ENCODE results near the gene TYW1B. TPM values are rescaled to one million over a fixed set of nuclear protein-coding genes. Genes with fewer than 3 reads are reported as not detected.
"Not testable (repeated sequence)": the region's sequence is repeated elsewhere in the genome, so short reads cannot be mapped to it uniquely, and the experiment has no call there.

Gene TYW1B
- total RNA-seq, 1 experiment from 2014 or later: 3.0 TPM

- CTCF ChIA-PET; intact Hi-C loops (cut with micrococcal nuclease; ENCODE audit: unreplicated experiment): not testable (repeated sequence)
These were observed 272.8 kb downstream of the TYW1B start for GRCh38 chr7:72555238-72555637.

GRCh38 chr7:72554401-72554800 is 273.6 kb downstream of the TYW1B start:
- BruUV-seq (replicated peaks); H3K79me2 ChIP-seq (ENCODE audit: low read depth); H3K4me1 ChIP-seq (replicated peaks; ENCODE audit: insufficient read depth); CTCF ChIA-PET; H3K27ac ChIP-seq; intact Hi-C loops (cut with micrococcal nuclease; ENCODE audit: unreplicated experiment); H3F3A ChIP-seq (ENCODE audit: insufficient read depth, low read depth); DNase-seq; H2AFZ ChIP-seq; H3K9me3 ChIP-seq (ENCODE audit: insufficient read depth, low read depth); H3K4me3 ChIP-seq; H3K36me3 ChIP-seq (ENCODE audit: low read depth); H3K27me3 ChIP-seq (ENCODE audit: insufficient read depth, low read depth); POLR2A ChIA-PET (ENCODE audit: unreplicated experiment); H4K20me1 ChIP-seq (ENCODE audit: insufficient read depth); H3K4me2 ChIP-seq; H3K9me2 ChIP-seq (ENCODE audit: insufficient read depth): not testable (repeated sequence)

More at GRCh38 chr7:72555238-72555637, 272.8 kb downstream of the TYW1B start:
- DNase-seq; POLR2A ChIA-PET (ENCODE audit: unreplicated experiment); H2AFZ ChIP-seq; H3F3A ChIP-seq (ENCODE audit: insufficient read depth, low read depth); H3K27me3 ChIP-seq (ENCODE audit: insufficient read depth, low read depth); H3K9me3 ChIP-seq (ENCODE audit: insufficient read depth, low read depth); BruUV-seq (replicated peaks); H3K36me3 ChIP-seq (ENCODE audit: low read depth); H3K4me3 ChIP-seq; H4K20me1 ChIP-seq (ENCODE audit: insufficient read depth); H3K4me1 ChIP-seq (replicated peaks; ENCODE audit: insufficient read depth); H3K79me2 ChIP-seq (ENCODE audit: low read depth); H3K27ac ChIP-seq; H3K9me2 ChIP-seq (ENCODE audit: insufficient read depth); H3K4me2 ChIP-seq: not testable (repeated sequence)

- H3K36me3 ChIP-seq (ENCODE audit: low read depth); CTCF ChIA-PET; H3K4me1 ChIP-seq (replicated peaks; ENCODE audit: insufficient read depth); intact Hi-C loops (cut with micrococcal nuclease; ENCODE audit: unreplicated experiment); H3K4me3 ChIP-seq; H3K9me2 ChIP-seq (ENCODE audit: insufficient read depth); H3K79me2 ChIP-seq (ENCODE audit: low read depth); H3K27me3 ChIP-seq (ENCODE audit: insufficient read depth, low read depth); POLR2A ChIA-PET (ENCODE audit: unreplicated experiment); BruUV-seq (replicated peaks); DNase-seq; H2AFZ ChIP-seq; H3K27ac ChIP-seq; H4K20me1 ChIP-seq (ENCODE audit: insufficient read depth); H3K9me3 ChIP-seq (ENCODE audit: insufficient read depth, low read depth); H3K4me2 ChIP-seq; H3F3A ChIP-seq (ENCODE audit: insufficient read depth, low read depth): not testable (repeated sequence)
These were observed 277.5 kb downstream of the TYW1B start for GRCh38 chr7:72550454-72550853.

GRCh38 chr7:72546586-72547237 is 281.3 kb downstream of the TYW1B start:
- H3K79me2 ChIP-seq (ENCODE audit: low read depth); H3F3A ChIP-seq (ENCODE audit: insufficient read depth, low read depth); H3K9me2 ChIP-seq (ENCODE audit: insufficient read depth); H3K4me3 ChIP-seq; H3K27me3 ChIP-seq (ENCODE audit: insufficient read depth, low read depth); H3K27ac ChIP-seq; POLR2A ChIA-PET (ENCODE audit: unreplicated experiment); H4K20me1 ChIP-seq (ENCODE audit: insufficient read depth); CTCF ChIA-PET; H3K4me1 ChIP-seq (replicated peaks; ENCODE audit: insufficient read depth); DNase-seq; H3K9me3 ChIP-seq (ENCODE audit: insufficient read depth, low read depth); H3K36me3 ChIP-seq (ENCODE audit: low read depth); H2AFZ ChIP-seq; intact Hi-C loops (cut with micrococcal nuclease; ENCODE audit: unreplicated experiment); BruUV-seq (replicated peaks); H3K4me2 ChIP-seq: not testable (repeated sequence)

GRCh38 chr7:72544531-72544930 is 283.5 kb downstream of the TYW1B start:
- POLR2A ChIA-PET (ENCODE audit: unreplicated experiment); CTCF ChIA-PET: not testable (repeated sequence)

More at GRCh38 chr7:72544531-72544930, 283.5 kb downstream of the TYW1B start:
- H3K4me1 ChIP-seq (replicated peaks; ENCODE audit: insufficient read depth); intact Hi-C loops (cut with micrococcal nuclease; ENCODE audit: unreplicated experiment); H3K4me2 ChIP-seq; H3F3A ChIP-seq (ENCODE audit: insufficient read depth, low read depth); H3K9me3 ChIP-seq (ENCODE audit: insufficient read depth, low read depth); H3K36me3 ChIP-seq (ENCODE audit: low read depth); H2AFZ ChIP-seq; BruUV-seq (replicated peaks); H3K4me3 ChIP-seq; H4K20me1 ChIP-seq (ENCODE audit: insufficient read depth); H3K27me3 ChIP-seq (ENCODE audit: insufficient read depth, low read depth); H3K27ac ChIP-seq; H3K9me2 ChIP-seq (ENCODE audit: insufficient read depth); H3K79me2 ChIP-seq (ENCODE audit: low read depth); DNase-seq: not testable (repeated sequence)
